Esophagus muscularis mucosa (tissue), 4 donors: ENCODE data around the gene CAP2. TPM values are rescaled to one million over a fixed set of nuclear protein-coding genes. Genes with fewer than 3 reads are reported as not detected.

Experiments used
- DNase-seq: peaks from one replicate; pipeline ENCODE4 v3.0.0-alpha.2; 2017; ENCODE audit errors: extremely low spot score
- H3K27ac ChIP-seq, 4 donors: fragments of 200-600 bp; sonication (generic); replicated peaks in 1 of 4; 1 replicate in 3 of 4; 2 replicates in 1 of 4; pipeline ENCODE4 v1.5.1; 2016 to 2019; ENCODE audit warnings: mild to moderate bottlenecking in 1 of 4
- H3K27me3 ChIP-seq, 4 donors: fragments of 200-600 bp; sonication (generic); one replicate each; pipeline versions ENCODE4 v1.5.1 to v1.6.0; 2016 to 2019
- H3K36me3 ChIP-seq, 4 donors: fragments of 200-600 bp; sonication (generic); one replicate each; pipeline ENCODE4 v1.5.1; 2016 to 2019
- H3K4me1 ChIP-seq, 4 donors: fragments of 200-600 bp; sonication (generic); one replicate each; pipeline ENCODE4 v1.5.1; 2016 to 2019
- H3K4me3 ChIP-seq, 4 donors: fragments of 200-600 bp; sonication (generic); 1 replicate in 2 of 4; 2 replicates in 2 of 4; pipeline ENCODE4 v1.5.1; 2016 to 2019; ENCODE audit warnings: mild to moderate bottlenecking in 4 of 4, moderate library complexity in 1 of 4
- H3K9me3 ChIP-seq, 4 donors: fragments of 200-600 bp; sonication (generic); 1 replicate in 3 of 4; 2 replicates in 1 of 4; pipeline ENCODE4 v1.5.1; 2016 to 2019
- EP300 ChIP-seq: sonication (generic); formaldehyde crosslinking; IDR thresholded peaks from one replicate; pipeline ENCODE4 v1.6.1; 2017; ENCODE audit warnings: antibody characterized with exemption
- POLR2A ChIP-seq: fragments of 450-650 bp; IDR thresholded peaks from one replicate; pipeline ENCODE4 v1.6.1; 2017; ENCODE audit warnings: antibody characterized with exemption, moderate library complexity, mild to moderate bottlenecking, low read depth
- POLR2AphosphoS5 ChIP-seq, 2 donors: sonication (generic); formaldehyde crosslinking; IDR thresholded peaks; one replicate each; pipeline ENCODE4 v1.6.1; 2017; ENCODE audit warnings: antibody characterized with exemption in 2 of 2
- WGBS: methylation state at CpG from one replicate; pipeline ENCODE4 v1.1.5; 2018; 5-methylcytosine and 5-hydroxymethylcytosine counted together
- intact Hi-C: fragments of 100-400 bp; cut with DNase I; formaldehyde crosslinking; loops from one replicate; pipeline ENCODE4 v1.15.1; 2023
- total RNA-seq, 4 donors: library from RNA; depleted of rRNA; stranded (reverse); fragments of >200 nt; gene quantifications; one replicate each; pipeline versions ENCODE4 v1.1.0 to v1.2.1, GENCODE V29; 2016
- TF ChIP-seq, protein P1 (sequence below), 3 experiments: fragments of 200-600 bp in 2 of 3; fragments of 450-650 bp in 1 of 3; sonication (generic) in 2 of 3; IDR thresholded peaks; one replicate each; pipeline ENCODE4 v1.5.1; 2017 to 2019; ENCODE audit warnings: antibody characterized with exemption in 3 of 3, mild to moderate bottlenecking in 2 of 3, moderate library complexity in 1 of 3

Gene CAP2
- total RNA-seq, 4 donors from 2014 or later: 38.3 to 55.6 (median 55.1) TPM

DNA sequence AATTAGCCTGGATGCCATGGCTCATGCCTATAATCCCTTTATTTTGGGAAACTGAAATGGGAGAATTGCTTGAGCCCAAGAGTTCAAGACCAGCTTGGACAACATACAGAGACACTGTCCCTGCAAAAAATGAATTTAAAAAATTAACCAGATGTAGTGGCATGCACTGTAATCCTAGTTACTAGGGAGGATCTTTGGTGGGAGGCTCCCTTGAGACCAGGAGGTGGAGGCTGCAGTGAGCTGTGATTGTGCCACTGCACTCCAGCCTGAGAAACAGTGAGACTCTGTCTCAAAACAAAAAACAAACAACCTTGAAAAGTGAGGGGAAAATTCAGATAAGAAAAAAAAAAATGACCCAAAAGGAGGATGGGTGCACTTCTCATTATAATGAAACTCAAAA lies 23.4 kb downstream of the CAP2 start:
- TF ChIP-seq EP300 (no peak), POLR2A (no peak), POLR2AphosphoS5 (IDR thresholded peaks at IDR 0.05) (no peak)
- TF ChIP-seq, protein P1, sequence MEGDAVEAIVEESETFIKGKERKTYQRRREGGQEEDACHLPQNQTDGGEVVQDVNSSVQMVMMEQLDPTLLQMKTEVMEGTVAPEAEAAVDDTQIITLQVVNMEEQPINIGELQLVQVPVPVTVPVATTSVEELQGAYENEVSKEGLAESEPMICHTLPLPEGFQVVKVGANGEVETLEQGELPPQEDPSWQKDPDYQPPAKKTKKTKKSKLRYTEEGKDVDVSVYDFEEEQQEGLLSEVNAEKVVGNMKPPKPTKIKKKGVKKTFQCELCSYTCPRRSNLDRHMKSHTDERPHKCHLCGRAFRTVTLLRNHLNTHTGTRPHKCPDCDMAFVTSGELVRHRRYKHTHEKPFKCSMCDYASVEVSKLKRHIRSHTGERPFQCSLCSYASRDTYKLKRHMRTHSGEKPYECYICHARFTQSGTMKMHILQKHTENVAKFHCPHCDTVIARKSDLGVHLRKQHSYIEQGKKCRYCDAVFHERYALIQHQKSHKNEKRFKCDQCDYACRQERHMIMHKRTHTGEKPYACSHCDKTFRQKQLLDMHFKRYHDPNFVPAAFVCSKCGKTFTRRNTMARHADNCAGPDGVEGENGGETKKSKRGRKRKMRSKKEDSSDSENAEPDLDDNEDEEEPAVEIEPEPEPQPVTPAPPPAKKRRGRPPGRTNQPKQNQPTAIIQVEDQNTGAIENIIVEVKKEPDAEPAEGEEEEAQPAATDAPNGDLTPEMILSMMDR (IDR thresholded peaks at IDR 0.05): no peak
- H3K9me3 ChIP-seq: no peaks in the 10 kb centered on the region
- H3K27ac ChIP-seq: peak overlapping the region in 1 of 4 donors; percentile 77
- H3K4me3 ChIP-seq: no peak overlapping the region
- intact Hi-C loops: no loop called here
- H3K4me1 ChIP-seq: peaks cover 40 to 59% (median 49%) of the 10 kb centered on the region in 4 donors
- H3K27me3 ChIP-seq: no peaks in the 10 kb centered on the region
- H3K36me3 ChIP-seq: no peaks in the 10 kb centered on the region
- DNase-seq: no peak

DNA sequence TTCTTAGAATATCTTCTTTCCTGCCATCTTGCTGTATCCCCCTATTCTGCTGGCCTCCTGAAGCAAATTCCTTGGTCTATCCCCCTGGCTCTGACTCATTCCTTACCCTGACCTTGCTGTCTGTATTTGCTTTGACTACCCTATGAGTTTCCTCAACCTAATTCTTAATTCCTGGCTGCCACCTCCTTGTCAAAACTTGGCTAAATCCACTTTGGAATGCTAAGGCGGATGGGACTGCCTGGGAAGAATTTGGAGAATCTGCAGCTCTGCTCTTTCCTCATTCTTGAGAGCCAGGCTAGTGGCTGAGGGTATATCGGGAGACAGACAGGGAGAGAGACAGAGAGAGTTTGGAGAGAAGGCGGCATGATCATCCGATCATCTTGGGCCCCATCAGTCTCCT lies 24.4 kb downstream of the CAP2 start:
- H3K4me1 ChIP-seq: peaks cover 35 to 53% (median 45%) of the 10 kb centered on the region in 4 donors
- H3K27me3 ChIP-seq: no peaks in the 10 kb centered on the region
- TF ChIP-seq POLR2AphosphoS5 (IDR thresholded peaks at IDR 0.05): no peak
- no peak for TF ChIP-seq POLR2A
- TF ChIP-seq, protein P1 (IDR thresholded peaks at IDR 0.05): no peak
- TF ChIP-seq EP300: no peak
- intact Hi-C loops: no loop called here
- H3K36me3 ChIP-seq: no peaks in the 10 kb centered on the region
- no peaks in the 10 kb centered on the region for H3K9me3 ChIP-seq
- H3K27ac ChIP-seq: peak overlapping the region; percentile 66 to 79 (median 76)
- H3K4me3 ChIP-seq: peak overlapping the region in 3 of 4 donors; percentile 2 to 29 (median 12)
- WGBS: 26% methylated on average over 4 of the region's 4 CpGs
- no peak for DNase-seq

DNA sequence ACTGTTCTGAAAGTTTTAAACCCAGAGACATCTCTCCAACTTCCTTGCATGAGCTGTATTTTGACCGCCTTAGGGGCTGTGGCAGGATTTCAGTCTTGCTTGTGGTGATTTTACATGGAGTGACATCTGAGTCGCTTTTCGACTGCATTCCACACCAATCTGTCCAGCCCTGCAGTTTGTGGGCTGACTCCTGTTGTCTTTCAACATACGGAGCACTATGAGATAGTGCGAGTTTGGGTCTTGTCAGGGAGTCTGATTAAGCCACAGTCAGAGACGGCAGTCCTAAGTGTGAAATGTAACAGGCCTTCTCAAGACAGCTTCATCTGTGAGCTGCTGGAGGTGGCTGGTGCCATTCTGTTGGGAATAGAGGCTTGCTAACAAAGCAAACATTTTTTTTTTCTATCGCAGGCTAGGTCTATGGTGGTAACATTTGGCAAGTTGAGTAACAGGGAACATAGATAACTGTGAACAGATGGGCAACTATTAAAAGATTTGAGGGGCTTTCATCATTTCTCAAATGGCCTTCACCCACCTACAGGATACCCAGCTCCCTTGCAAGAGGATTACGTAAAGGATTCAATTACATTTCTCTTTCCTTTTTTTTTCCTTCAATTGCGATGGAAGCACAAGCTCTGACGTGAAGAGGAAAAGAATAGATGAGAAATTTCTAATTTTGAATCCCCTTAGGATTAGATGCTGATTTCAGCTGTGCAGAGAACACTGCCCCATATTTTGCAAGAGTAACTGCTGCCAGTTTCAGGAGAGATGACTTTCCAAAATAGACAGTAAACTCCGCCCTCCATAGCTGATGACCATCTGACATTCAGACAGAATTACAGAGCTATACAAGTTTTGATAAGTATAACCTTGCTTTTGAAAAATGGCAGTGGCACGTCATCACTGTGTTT lies 25.1 kb downstream of the CAP2 start:
- H3K27me3 ChIP-seq: no peaks in the 10 kb centered on the region
- TF ChIP-seq EP300 (no peak), POLR2A (no peak), POLR2AphosphoS5 (IDR thresholded peaks at IDR 0.05) (no peak)
- TF ChIP-seq, protein P1 (IDR thresholded peaks at IDR 0.05): no peak
- no peaks in the 10 kb centered on the region for H3K36me3 ChIP-seq
- peak overlapping the region; percentile 66 to 79 (median 76) for H3K27ac ChIP-seq
- H3K4me1 ChIP-seq: peaks cover 35 to 51% (median 43%) of the 10 kb centered on the region in 4 donors
- 40% methylated on average over 12 of the region's 12 CpGs for WGBS
- peak overlapping the region in 3 of 4 donors; percentile 2 to 29 (median 12) for H3K4me3 ChIP-seq
- DNase-seq: no peak
- H3K9me3 ChIP-seq: no peaks in the 10 kb centered on the region
- intact Hi-C loops: no loop called here

DNA sequence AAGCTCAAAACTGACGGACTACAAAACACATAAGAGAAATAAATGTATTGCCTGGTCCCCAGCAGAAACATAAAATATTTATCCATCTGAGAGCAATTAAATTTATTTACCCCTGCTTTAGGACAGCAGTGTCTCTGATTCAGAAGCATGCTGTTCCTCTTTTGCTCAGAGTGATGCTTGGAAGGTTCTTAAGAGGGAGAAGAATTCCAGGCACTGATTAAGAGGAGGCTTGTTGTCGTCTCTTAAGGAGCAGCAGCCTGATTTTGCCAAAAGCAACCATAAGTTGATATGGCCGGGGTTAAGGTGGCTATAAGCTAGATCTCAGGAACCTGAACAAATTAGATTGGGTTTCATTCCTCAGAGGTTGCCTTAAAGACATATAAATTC lies 25.8 kb downstream of the CAP2 start:
- Histone ChIP-seq H3K36me3 (no peaks in the 10 kb centered on the region), H3K27me3 (no peaks in the 10 kb centered on the region), H3K4me1 (peaks cover 35 to 47% (median 40%) of the 10 kb centered on the region in 4 donors), H3K9me3 (no peaks in the 10 kb centered on the region), H3K4me3 (no peak overlapping the region), H3K27ac (peak overlapping the region; percentile 66 to 79 (median 76))
- intact Hi-C loops: no loop called here
- TF ChIP-seq POLR2A (no peak), POLR2AphosphoS5 (IDR thresholded peaks at IDR 0.05) (no peak), EP300 (no peak)
- TF ChIP-seq, protein P1 (IDR thresholded peaks at IDR 0.05): no peak
- DNase-seq: no peak
- WGBS: 53% methylated on average over 3 of the region's 3 CpGs
